Uterus (tissue), 4 donors: ENCODE data around the gene DNAH17. TPM values are rescaled to one million over a fixed set of nuclear protein-coding genes. Genes with fewer than 3 reads are reported as not detected.
"Not testable (repeated sequence)": the region's sequence is repeated elsewhere in the genome, so short reads cannot be mapped to it uniquely, and the experiment has no call there.

Experiments
- DNase-seq, 2 donors: peaks; one replicate each; pipeline ENCODE4 v3.0.0-alpha.2; 2019 to 2020
- H3K27ac ChIP-seq, 2 donors: fragments of 200-600 bp; sonication (generic); 1 replicate in 1 of 2; 2 replicates in 1 of 2; pipeline ENCODE4 v1.5.1; 2016 to 2018
- H3K27me3 ChIP-seq, 2 donors: fragments of 200-600 bp; sonication (generic); one replicate each; pipeline ENCODE4 v1.5.1; 2018 to 2019; ENCODE audit warnings: control low read depth in 1 of 2
- H3K36me3 ChIP-seq, 2 donors: fragments of 200-600 bp; sonication (generic); one replicate each; pipeline ENCODE4 v1.5.1; 2019; ENCODE audit warnings: control low read depth in 1 of 2
- H3K4me1 ChIP-seq, 2 donors: fragments of 200-600 bp; sonication (generic); one replicate each; pipeline ENCODE4 v1.5.1; 2018 to 2019; ENCODE audit warnings: control low read depth in 1 of 2
- H3K4me3 ChIP-seq, 2 donors: fragments of 200-600 bp; sonication (generic); 1 replicate in 1 of 2; 2 replicates in 1 of 2; pipeline ENCODE4 v1.5.1; 2018 to 2019; ENCODE audit warnings: mild to moderate bottlenecking in 1 of 2
- H3K9me3 ChIP-seq, 2 donors: fragments of 200-600 bp; sonication (generic); one replicate each; pipeline ENCODE4 v1.5.1; 2019; ENCODE audit warnings: control low read depth in 1 of 2
- CTCF ChIP-seq, 4 experiments: fragments of 200-600 bp in 2 of 4; fragments of 450-650 bp in 2 of 4; sonication (generic) in 2 of 4; IDR thresholded peaks; one replicate each; pipeline ENCODE4 v1.5.1; 2016 to 2019; ENCODE audit warnings: antibody characterized with exemption in 4 of 4, mild to moderate bottlenecking in 2 of 4, moderate library complexity in 1 of 4
- POLR2A ChIP-seq, 2 donors: fragments of 450-650 bp; IDR thresholded peaks; one replicate each; pipeline ENCODE4 v1.6.1; 2016; ENCODE audit warnings: antibody characterized with exemption in 2 of 2, mild to moderate bottlenecking in 1 of 2, moderate library complexity in 1 of 2
- intact Hi-C: fragments of 100-400 bp; cut with DNase I; formaldehyde crosslinking; loops from one replicate; pipeline ENCODE4 v1.15.1; 2023; ENCODE audit warnings: low total_unique reads
- total RNA-seq, 4 donors: library from RNA; depleted of rRNA in 3 of 4; stranded (reverse); fragments of >200 nt in 3 of 4; gene quantifications; one replicate each; pipeline versions ENCODE4 v1.1.0 to v1.2.4, GENCODE V29; 2014 to 2023
- donor health status: DM: yes; HTN: yes; CAD: no.

DNAH17 gene
- total RNA-seq, 4 donors from 2014 or later = 0.03 to 1.1 TPM; not detected in 2

DNA sequence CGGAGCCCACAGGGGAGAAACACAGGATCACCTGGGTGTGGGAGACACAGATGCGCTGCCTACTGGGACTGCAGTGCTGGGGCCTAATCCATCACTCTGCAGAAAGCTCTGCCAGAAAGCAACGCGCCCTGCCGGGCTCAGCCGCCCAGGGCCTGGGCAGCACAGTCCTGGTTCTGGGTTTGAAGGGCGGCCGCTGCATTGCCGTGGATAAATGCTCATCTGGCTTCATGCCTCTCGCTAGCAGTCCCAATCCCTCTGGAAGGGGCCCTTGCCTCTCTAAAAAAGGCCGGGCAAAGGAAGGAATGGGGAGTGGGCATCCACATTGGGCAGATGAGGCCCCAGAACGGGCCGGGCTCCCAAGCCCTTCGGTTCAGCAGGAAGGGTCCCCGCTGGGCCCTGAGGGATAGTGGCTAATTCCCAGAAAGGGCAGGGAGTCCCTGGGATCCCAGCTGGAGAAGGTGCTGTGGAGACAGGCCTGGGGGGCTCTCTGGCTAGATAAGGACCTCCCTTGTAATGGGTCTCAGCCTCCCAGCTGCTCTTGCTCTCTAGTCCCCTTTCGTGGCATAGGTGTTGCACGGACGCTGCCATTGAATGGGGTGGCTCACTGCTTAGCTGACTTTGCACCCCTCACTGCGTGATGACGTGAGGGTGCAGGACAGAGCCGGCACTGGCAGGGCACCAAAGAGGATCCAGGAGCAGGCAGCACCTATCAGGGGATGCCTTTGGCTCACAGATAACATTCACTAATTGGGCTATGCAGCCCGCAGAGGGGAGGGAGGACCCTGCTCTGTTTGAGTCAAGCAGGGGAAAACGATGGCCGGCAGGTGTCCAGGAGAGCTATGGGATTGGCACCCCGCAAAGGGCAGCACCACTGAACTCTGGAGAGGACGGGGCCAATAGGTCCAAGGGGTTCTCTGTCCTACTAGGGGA, 110.1 kb downstream of the DNAH17 start:
- Histone ChIP-seq H3K4me1 (no peaks in the 10 kb centered on the region), H3K27ac (no peak overlapping the region), H3K27me3 (no peaks in the 10 kb centered on the region), H3K4me3 (no peak overlapping the region), H3K36me3 (no peaks in the 10 kb centered on the region), H3K9me3 (no peaks in the 10 kb centered on the region)
- no peak for TF ChIP-seq CTCF (IDR thresholded peaks at IDR 0.05)
- TF ChIP-seq POLR2A (IDR thresholded peaks at IDR 0.05) = no peak
- DNase-seq = no peak
- intact Hi-C loops = no loop called here

- not testable (repeated sequence) for H3K27me3 ChIP-seq
Observed at GRCh38 chr17:78466109-78466785, 110.9 kb downstream of the DNAH17 start.

DNA sequence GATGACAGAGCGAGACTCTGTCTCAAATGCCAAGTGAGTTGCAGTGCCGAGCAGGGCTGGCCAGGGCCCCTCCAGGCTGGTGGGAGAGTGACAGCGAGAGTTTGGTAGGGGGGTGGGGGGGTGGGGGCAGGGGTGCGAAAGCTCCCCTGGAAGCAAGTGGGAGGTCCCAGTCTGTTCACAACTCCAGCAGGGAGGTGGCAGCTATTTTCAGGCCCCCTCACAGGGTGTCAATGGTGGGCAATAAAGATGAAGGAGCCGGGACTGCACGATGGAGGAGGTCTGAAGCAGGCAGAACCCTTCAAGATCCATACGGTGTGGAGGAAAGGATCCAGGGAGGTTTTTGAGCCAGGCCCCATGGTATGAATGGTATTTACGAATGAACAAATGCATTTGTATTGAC, 115.0 kb downstream of the DNAH17 start:
- TF ChIP-seq CTCF (IDR thresholded peaks at IDR 0.05) = no peak
- TF ChIP-seq POLR2A (IDR thresholded peaks at IDR 0.05) = no peak
- intact Hi-C loops = no loop called here
- Histone ChIP-seq H3K36me3 (no peaks in the 10 kb centered on the region), H3K27ac (no peak overlapping the region), H3K4me1 (no peaks in the 10 kb centered on the region), H3K27me3 (no peaks in the 10 kb centered on the region), H3K4me3 (no peak overlapping the region), H3K9me3 (no peaks in the 10 kb centered on the region)
- no peak for DNase-seq

More at GRCh38 chr17:78466109-78466785, 110.9 kb downstream of the DNAH17 start:
- H3K4me1 ChIP-seq, H3K36me3 ChIP-seq, H3K4me3 ChIP-seq, intact Hi-C loops, H3K27ac ChIP-seq, DNase-seq, H3K9me3 ChIP-seq: not testable (repeated sequence)

- H3K9me3 ChIP-seq = no peaks in the 10 kb centered on the region
- intact Hi-C loops = no loop called here
- no peaks in the 10 kb centered on the region for H3K4me1 ChIP-seq
- H3K4me3 ChIP-seq = no peak overlapping the region
- TF ChIP-seq CTCF (IDR thresholded peaks at IDR 0.05) (no peak), POLR2A (IDR thresholded peaks at IDR 0.05) (no peak)
- no peak overlapping the region for H3K27ac ChIP-seq
- H3K36me3 ChIP-seq = no peaks in the 10 kb centered on the region
- H3K27me3 ChIP-seq = no peaks in the 10 kb centered on the region
- no peak for DNase-seq
Observed at GRCh38 chr17:78461799-78462053, 115.5 kb downstream of the DNAH17 start.

GRCh38 chr17:78460951-78461798, 116.0 kb downstream of the DNAH17 start:
- no peaks in the 10 kb centered on the region for H3K9me3 ChIP-seq
- TF ChIP-seq CTCF (IDR thresholded peaks at IDR 0.05) = no peak
- no peak for TF ChIP-seq POLR2A (IDR thresholded peaks at IDR 0.05)
- intact Hi-C loops = no loop called here
- no peaks in the 10 kb centered on the region for H3K27me3 ChIP-seq
- DNase-seq = no peak
- no peaks in the 10 kb centered on the region for H3K36me3 ChIP-seq
- no peak overlapping the region for H3K27ac ChIP-seq
- no peak overlapping the region for H3K4me3 ChIP-seq
- H3K4me1 ChIP-seq = no peaks in the 10 kb centered on the region
